OCI-LY1 (cell line): ENCODE data around the gene IPO13.

Experiments used
- EZH2 ChIP-seq: fragments of 200-600 bp; sonication (generic), shearing (Covaris generic); IDR thresholded peaks from 2 replicates; pipeline ENCODE4 v1.8.0; 2017; ENCODE audit warnings: borderline replicate concordance, mixed run types, mild to moderate bottlenecking, antibody characterized with exemption, low read length, moderate library complexity, mixed read lengths
- TF ChIP-seq, protein P1 (sequence below): fragments of 200-600 bp; sonication (generic), shearing (Covaris generic); IDR thresholded peaks from 2 replicates; pipeline ENCODE4 v1.5.1; 2017; ENCODE audit warnings: mild to moderate bottlenecking, antibody characterized with exemption, low read length, moderate library complexity, mixed read lengths

DNA sequence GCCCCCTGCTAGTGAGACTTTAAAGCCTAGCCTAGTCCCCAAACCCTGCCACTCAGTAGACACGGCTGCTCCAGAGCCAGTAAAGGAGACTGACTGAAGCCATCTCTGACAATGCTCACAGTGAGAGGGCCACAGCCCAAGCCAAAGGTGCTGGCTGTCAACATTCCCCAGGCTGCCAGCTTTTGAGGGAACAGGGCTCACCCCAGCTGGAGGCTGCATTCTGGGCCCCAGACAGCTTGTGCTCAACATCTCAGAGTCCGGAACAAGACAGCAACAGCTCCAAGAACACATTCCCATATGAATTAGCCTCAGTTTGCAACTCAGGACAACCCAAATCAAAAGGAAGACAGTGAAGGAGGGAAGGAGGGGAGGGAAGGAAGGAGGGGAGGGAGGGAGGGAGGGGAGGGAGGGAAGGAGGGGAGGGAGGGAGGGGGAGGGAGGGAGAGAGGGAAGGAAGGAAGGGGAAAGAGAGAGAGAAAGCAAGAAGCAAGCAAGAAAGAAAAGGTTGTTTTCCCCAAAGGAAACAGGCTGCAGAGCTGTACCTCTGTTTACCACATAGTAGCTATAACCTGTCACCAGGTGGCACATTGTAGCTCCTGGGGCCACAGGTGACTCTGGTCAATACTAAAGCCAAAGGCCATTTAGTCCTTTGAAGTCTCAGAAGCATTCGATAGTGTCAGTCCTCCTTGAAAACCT, 7.7 kb upstream of the IPO13 start:
- TF ChIP-seq, protein P1, sequence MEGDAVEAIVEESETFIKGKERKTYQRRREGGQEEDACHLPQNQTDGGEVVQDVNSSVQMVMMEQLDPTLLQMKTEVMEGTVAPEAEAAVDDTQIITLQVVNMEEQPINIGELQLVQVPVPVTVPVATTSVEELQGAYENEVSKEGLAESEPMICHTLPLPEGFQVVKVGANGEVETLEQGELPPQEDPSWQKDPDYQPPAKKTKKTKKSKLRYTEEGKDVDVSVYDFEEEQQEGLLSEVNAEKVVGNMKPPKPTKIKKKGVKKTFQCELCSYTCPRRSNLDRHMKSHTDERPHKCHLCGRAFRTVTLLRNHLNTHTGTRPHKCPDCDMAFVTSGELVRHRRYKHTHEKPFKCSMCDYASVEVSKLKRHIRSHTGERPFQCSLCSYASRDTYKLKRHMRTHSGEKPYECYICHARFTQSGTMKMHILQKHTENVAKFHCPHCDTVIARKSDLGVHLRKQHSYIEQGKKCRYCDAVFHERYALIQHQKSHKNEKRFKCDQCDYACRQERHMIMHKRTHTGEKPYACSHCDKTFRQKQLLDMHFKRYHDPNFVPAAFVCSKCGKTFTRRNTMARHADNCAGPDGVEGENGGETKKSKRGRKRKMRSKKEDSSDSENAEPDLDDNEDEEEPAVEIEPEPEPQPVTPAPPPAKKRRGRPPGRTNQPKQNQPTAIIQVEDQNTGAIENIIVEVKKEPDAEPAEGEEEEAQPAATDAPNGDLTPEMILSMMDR = no peak
- no peak for TF ChIP-seq EZH2
